ENCODE measurements around the gene DCTN4. TPM values are rescaled to one million over a fixed set of nuclear protein-coding genes. Genes with fewer than 3 reads are reported as not detected.

Gene DCTN4
- total RNA-seq, 1 donor from 2014 or later = 49.8 TPM

GRCh38 chr5:150663936-150664335 is 94.9 kb downstream of the DCTN4 start:
- POLR2A ChIA-PET = interaction anchor here (0.9 kb wide), 1 partner anchor 214 kb away, joined by 3 read pairs; no protein-coding TSS in a partner anchor
- intact Hi-C loops (cut with micrococcal nuclease) = no loop called here
- TF ChIP-seq CTCF (IDR thresholded peaks at IDR 0.05) = no peak

DNA sequence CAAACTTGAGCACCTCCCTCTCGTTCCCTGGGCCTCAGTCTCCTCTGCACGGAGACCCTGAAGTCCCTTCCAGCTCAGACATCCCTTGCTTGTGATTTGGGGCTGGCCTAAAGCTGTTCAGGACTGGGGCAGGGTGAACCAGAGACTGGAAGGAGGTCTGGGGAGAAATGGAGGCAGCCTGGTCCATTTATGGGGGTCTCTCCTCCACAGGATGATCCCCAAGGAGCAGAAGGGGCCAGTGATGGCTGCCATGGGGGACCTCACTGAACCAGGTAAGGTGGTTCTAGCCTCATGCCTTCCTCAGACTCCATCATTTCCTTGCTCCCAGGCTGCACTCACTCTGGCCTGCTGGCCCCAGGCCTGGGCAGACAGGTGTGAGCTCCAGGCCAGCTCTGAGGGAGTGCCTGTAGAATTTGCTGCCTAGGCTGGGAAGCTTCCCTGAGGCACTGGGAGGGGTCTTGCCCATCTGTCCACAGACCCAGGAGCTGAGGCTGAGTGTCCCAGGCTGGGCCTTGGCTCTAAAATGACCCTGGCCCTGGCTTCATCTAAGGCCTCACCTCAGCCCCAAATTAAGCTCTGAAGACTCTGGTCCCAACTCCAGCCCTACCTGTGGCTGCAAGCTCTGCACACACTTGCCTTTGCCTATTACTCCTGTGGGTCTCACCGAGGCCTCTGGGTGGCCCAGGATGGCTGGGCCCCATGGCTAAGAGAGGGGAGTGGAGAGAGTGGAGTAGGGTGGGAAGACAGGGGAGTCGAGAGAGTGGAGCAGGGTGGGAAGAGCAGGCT is 95.9 kb downstream of the DCTN4 start:
- H3K27me3 Mint-ChIP-seq = peaks cover 1% of the 10 kb centered on the region
- no peaks in the 10 kb centered on the region for H3K4me1 Mint-ChIP-seq
- POLR2A ChIA-PET = interaction anchor here (0.9 kb wide), 1 partner anchor 213 kb away, joined by 3 read pairs; no protein-coding TSS in a partner anchor
- no peak for DNase-seq
- no peaks in the 10 kb centered on the region for H3K36me3 Mint-ChIP-seq (ENCODE audit: low read depth)
- CTCF ChIA-PET = no interaction called here
- no peaks in the 10 kb centered on the region for H3K9me3 Mint-ChIP-seq
- no peak for TF ChIP-seq CTCF (IDR thresholded peaks at IDR 0.05)
- no peak overlapping the region for H3K27ac Mint-ChIP-seq
- ATAC-seq (ENCODE audit: low read depth) = no peak
- H3K4me3 Mint-ChIP-seq = no peak overlapping the region
- intact Hi-C loops (cut with micrococcal nuclease) = no loop called here

More at GRCh38 chr5:150663936-150664335, 94.9 kb downstream of the DCTN4 start:
- no peaks in the 10 kb centered on the region for H3K36me3 Mint-ChIP-seq (ENCODE audit: low read depth)
- no peak overlapping the region for H3K4me3 Mint-ChIP-seq
- H3K27ac Mint-ChIP-seq = no peak overlapping the region
- H3K9me3 Mint-ChIP-seq = no peaks in the 10 kb centered on the region
- H3K27me3 Mint-ChIP-seq = peaks cover 1% of the 10 kb centered on the region
- no peaks in the 10 kb centered on the region for H3K4me1 Mint-ChIP-seq
- ATAC-seq (ENCODE audit: low read depth) = no peak
- no peak for DNase-seq
- CTCF ChIA-PET = no interaction called here

GRCh38 chr5:150661821-150662596 is 96.8 kb downstream of the DCTN4 start:
- Mint-ChIP-seq H3K4me3 (no peak overlapping the region), H3K27me3 (peaks cover 1% of the 10 kb centered on the region), H3K36me3 (ENCODE audit: low read depth) (no peaks in the 10 kb centered on the region), H3K27ac (no peak overlapping the region), H3K9me3 (no peaks in the 10 kb centered on the region), H3K4me1 (peaks cover 9% of the 10 kb centered on the region)
- ATAC-seq (ENCODE audit: low read depth) (no peak), DNase-seq (no peak)
- CTCF ChIA-PET = interaction anchor here (1.6 kb wide), 1 partner anchor 101 kb away, joined by 7 read pairs; no protein-coding TSS in a partner anchor
- intact Hi-C loops (cut with micrococcal nuclease) = no loop called here
- POLR2A ChIA-PET = no interaction called here
- TF ChIP-seq CTCF (IDR thresholded peaks at IDR 0.05) = no peak

DNA sequence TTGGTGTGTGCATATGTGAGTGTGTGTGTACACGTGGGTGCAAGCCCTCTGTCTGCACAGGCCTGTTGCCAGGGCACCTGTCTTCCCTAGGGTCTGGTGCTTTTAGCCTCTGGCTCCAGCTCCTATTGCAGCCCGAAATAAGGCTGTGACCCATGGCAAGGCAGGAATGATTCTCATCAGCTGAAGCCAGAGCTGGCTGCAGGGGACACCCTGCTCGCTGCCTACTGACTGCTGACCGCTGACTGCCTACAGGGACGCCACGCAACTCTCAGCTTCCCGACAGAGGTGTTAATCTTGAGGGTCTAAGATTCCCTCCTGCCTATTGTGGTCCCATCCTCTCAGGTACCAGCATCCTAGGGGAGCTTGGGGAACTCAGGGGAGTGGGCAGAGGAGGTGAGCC is 97.7 kb downstream of the DCTN4 start, which contains the start of gene MYOZ3:
Gene MYOZ3, plus strand, starts transcription at position 166 of the 400 bp plus-strand sequence. CDS start 1,691 bp downstream, outside the sequence.
- no peak for TF ChIP-seq CTCF (IDR thresholded peaks at IDR 0.05)
- ATAC-seq (ENCODE audit: low read depth) (no peak), DNase-seq (no peak)
- Mint-ChIP-seq H3K27ac (no peak within 1 kb of the TSS), H3K4me3 (no peak within 1 kb of the TSS), H3K4me1 (peaks cover 10% of the 10 kb centered on the region), H3K36me3 (ENCODE audit: low read depth) (no peaks in the 10 kb centered on the region), H3K9me3 (no peaks in the 10 kb centered on the region), H3K27me3 (peaks cover 1% of the 10 kb centered on the region)
- POLR2A ChIA-PET = no interaction called here
- CTCF ChIA-PET = interaction anchor here (1.6 kb wide), 1 partner anchor 100 kb away, joined by 7 read pairs; no protein-coding TSS in a partner anchor
- intact Hi-C loops (cut with micrococcal nuclease) = no loop called here
